Stimulated activated CD8-positive, alpha-beta memory T cell treated with anti-CD3 and anti-CD28 coated beads, Interleukin-7, amount 100 ng/mL, for 4 hours (primary cell): ENCODE measurements around the gene SPTBN1.

Experiments used
- DNase-seq, 2 donors: peaks; one replicate each; pipeline ENCODE4 v3.0.0-alpha.2; 2020; ENCODE audit warnings: low read depth in 2 of 2

SPTBN1 gene

DNA sequence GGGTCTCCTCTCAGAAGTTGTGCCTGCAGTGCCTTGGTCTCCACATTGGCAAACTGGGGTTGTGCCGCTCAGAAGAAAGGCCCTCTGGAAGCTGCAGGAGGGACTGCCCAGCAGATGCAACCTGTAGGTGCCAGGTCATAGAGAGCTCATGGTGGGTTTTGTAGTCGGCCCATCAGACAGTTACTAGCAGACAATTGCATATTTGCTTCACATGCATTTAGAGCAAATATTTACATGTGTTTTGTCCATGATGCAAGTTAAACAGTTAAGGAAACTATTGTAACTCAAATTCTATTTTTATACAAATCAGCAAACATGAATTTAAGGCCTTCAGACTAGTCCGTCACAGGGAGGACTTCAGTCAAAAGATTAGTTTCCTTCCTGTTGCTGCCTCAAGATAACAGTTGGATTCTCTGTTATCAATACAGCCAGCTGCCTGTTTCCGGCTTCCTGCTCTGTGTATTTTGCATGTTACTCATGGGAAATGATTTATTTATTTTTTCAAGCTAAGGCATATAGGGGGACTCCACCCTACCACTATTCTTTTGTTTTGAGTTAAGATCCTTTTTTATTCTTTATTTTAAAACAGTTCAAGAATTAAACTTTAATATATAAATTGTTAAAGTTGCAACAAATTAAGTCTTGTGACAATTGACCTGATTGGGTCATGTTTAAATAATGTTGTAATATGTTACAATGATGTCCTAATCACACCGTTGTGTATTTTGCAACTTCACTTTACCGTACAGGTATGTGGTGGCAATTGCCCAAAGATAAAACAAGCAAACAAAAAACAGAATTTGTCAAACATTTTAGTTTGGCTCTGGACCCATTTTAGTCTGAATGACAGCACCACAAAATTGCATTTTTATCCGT, 133.5 kb downstream of the SPTBN1 start:
- no peak for DNase-seq

DNA sequence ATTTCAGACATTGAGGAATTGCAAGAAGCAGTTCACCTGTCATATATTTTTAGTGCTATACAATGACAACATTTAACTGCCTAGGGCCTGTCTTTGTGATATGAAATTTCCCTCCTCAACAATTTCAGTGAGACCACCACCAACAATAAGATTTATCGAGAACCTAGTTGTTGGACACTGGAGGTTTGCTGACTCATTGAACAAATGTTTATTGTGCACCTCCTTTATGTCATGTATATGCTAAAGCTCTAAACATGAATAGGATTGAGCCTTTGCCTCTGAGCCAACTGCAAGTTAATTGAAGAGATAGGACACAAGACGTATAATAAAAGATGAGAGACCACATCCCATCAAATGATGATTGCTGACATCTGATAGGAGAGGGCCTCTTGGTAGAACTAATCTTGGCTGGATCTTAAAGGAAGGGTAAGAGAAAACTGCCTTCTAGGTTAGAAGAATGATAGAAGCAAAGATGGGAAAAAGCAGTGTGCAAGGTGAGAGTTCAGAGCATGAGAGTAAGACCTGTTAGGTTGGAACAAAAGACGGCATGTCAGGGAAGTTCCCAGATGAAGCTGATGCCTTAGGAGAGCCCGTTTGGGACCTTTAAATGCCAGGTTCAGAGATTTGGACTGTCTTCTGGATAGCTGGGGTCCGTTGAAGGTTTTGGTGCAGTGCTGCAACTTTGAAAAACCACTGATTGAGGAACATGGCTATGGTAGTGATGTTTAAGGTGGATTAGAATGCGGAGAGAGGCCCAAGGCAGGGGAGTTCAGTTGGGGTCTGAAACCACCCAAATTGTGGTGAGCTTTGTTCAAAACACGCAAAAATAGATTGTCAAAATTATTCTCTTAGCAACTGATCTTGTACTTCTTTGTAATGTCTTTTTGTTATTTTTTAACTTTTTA, 134.3 kb downstream of the SPTBN1 start:
- DNase-seq = no peak

DNA sequence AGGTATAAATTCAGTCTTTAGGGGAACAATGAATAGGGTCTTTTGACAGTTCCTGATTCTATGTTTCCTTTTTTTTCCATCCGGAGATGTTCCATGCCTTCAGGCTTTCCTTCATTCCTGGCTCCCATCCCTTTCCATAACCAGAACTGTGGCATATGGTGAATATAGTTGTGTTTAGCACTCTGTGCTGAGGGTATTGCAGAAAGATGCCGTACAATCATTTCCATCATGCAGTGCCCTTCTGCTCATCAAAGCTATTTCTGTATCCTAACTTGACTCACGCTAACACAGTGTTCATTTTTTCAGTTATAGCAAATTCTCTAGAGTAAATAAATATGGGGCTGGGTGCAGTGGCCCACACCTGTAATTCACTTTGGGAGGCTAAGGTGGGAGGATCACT, 135.4 kb downstream of the SPTBN1 start:
- DNase-seq = no peak

DNA sequence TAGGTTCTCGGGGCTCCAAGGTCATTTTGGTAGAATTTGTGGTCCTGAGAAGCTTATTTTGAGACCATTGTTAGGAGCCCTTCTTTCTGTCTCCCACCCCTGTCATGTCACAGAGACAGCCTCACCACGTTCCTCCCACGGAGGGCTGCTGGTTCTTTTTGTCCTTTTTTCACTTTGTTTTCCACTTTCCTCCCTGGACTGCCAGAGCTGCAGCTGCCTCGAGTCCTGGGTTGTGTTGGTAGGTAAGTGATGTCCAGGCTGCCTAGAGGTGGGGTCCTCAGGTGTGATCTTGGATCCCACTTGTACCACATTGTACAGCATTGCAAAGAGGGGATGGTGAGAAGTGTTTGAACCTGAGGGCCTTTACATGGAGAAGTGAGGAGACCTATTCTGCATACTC, 137.1 kb downstream of the SPTBN1 start:
- DNase-seq = no peak

DNA sequence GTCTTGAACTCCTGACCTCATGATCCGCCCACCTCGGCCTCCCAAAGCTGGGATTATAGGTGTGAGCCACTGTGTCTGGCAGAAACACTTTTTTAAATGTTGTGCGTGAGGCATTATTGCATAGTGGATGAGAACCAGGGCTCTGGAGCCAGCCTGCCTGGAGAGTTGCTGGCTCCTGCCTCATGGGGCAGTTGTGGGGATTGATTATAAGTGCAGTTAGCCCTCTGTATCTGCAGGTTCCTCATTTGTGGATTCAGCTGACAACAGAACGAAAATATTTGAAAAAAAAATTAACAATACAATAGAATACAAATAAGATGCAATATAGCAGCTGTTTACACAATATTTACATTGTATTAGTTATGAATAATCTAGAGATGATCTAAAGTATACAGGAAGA, 137.9 kb downstream of the SPTBN1 start:
- no peak for DNase-seq

DNA sequence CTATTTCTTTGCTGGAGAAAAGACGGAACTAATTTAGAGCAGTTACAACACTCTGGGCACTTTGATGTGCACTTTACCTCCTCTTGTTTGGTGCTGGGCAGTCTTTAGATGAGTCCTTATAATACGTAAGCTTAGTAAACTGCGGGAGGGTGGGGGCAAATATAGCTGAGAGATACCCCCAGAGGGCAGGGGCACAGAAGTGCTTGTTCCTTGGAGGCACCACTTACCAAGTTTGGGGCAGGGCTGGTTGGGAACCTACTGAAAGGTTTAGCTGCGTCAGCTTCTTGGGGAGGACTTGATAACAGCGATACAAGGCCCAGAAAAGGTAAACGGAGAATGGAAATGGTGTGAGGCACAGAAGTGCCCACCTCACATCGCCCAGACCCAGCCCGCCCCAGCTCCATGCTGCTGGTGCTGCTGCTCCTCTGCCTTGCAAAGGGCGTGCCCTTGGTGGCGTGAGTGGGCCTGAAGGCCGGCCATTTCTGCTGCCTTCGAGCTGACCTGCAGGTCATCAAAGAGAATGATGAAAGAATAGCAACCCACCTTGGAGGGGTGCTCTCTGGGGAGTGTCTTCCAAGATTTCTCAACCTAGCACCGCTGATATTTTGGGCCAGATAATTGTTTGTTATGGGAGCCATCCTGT, 139.2 kb downstream of the SPTBN1 start:
- DNase-seq = no peak

DNA sequence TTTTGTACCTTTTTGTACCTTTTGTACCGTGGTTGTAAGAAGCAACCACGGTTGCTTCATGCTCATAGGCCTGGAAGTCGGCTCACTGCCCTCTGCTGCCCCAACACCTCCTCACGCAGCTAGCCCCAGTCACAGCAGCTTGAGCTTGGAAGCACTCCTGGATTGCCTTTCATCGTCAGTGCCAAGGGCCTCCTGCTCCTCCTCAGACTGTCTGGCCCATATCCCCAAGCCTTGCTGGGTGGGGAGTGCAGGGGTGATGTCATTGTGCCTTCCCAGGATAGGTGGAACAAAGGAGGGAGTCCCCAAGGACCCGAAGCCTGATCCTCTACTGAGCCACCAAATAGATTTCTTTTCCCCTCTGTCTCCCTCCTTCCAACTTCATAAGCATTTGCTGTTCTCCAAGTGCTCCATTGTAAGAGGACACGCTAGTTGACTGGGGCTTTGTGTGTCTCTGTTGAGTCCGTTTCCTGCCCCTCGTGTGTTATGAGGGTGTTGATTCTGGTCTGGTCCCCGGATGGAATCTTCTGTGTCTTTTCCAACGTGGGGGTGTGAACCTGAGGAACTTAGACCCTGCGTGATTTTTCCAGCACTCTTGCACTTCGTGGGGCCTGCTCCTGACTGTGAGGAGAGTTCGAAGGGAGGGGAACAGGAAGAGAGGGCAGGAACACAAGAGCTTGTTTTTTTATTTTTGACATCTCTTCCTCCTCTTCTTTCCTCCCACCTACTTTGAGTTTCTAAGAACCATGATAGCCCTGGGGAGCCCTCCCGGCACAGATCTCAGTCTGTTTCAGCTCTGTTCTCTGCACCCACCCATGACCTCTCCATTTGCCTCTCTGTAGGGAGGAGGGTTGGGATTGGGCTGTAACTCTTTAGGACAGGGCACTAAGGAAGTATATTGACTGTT, 140.1 kb downstream of the SPTBN1 start:
- no peak for DNase-seq

DNA sequence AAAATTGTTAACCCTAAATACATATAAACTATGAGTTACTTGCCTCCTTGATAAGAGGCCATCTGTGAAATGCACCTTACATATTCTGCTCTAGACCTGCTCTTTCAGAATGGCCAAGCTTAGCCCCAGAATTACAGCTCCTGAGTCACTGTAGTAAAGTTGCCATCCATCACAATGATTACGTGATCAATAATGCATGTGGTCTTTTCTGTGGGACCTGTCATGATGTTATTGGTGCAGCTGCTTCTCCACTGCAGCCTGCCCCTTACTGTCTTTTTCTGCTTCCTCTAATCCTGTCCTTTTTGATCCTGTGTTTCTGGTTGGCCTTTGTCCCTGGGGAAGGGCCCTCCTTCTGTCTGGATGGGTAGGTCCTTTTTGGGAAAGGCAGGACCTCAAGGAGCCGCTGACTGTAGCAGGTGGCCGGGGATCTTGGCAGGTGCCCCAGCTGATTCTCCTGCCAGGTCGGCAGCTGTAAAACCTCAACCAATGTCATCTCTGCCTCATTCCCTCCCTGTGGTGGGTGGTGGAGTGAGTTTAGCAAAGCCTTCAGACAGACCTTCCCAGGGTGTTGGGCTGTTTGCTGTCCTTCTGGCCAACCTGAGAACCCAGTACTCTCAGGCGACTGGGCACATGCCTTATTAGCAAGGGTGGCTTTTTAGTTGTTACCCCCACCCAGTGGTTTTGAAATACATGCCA, 141.2 kb downstream of the SPTBN1 start:
- no peak for DNase-seq

DNA sequence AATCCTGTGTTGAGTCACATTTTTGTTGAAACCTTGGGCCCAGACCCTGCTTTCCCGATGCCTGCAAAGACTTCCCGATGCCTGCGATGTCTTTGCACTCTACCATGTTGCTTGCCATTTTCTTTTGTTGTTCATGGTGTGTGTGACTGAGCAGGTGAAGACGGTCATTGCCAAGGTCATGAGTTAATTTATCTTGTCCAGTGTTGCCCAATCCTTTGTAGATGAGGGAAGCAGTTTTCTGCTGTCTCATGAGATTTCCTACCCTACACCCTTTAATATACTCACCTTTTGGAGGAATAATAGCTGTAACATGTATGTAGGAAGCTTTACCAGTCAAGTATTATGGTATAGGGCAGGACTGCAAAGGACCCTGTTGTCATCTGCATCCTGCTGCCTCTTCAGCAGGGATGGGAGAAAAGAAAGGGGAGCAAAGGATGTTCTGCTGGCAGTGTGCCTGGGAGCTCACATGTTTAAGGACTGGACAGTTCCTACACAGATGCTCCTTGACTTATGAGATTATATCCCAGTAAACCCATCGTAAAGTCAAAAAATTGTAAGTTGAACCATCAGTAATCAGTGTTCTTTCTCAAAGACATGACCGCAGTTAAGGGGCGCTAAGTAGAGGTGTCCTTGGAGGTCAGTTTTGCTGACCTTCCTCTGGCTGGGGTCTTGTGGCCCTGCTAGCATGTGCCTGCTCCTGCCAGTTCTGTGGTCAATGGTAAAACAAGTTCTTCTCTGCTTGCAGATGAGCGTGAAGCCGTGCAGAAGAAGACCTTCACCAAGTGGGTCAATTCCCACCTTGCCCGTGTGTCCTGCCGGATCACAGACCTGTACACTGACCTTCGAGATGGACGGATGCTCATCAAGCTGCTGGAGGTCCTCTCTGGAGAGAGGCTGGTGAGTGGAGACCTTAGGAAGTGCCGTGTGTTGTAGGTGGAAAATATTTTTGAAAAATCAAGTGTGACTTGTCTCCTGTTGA, 142.5 kb downstream of the SPTBN1 start:
- DNase-seq = no peak

DNA sequence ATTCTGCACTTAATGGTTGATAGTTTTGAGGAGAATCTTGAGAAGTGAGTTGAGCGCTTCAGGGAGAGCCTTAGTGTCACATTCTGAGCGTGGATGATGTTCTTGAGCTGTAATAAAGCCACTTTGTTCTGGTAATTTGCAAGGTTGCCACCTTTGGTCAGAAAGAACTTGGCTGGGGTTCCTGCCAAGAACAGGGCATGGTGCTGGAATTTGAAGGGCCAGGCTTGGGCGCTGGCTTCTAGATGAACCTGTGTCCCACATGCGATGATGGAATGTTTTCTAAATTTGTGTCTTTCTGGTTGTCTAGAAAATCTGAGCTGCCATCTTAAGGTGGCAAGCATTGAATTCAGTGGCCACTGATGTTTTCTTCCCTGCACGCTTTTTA, 143.2 kb downstream of the SPTBN1 start:
- no peak for DNase-seq

DNA sequence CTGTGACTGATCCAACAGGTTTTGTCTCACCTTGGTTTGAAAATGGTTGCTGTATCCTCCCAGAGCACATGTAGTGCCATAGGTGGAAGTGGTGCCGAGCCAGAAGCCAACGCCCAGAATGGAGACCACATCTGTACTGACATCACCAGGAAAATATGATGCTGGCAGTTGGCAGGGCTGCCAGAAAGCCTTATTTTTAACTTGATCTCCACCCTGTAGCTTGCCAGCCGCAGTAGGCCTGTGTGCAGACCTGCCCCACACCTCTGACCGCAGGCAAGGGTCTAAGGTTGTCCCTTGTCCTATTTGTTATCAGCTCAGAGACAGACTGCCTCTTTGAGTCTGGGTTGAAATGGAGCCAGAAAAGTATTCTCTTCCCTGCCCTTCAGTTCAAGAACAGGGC, 143.8 kb downstream of the SPTBN1 start:
- no peak for DNase-seq

DNA sequence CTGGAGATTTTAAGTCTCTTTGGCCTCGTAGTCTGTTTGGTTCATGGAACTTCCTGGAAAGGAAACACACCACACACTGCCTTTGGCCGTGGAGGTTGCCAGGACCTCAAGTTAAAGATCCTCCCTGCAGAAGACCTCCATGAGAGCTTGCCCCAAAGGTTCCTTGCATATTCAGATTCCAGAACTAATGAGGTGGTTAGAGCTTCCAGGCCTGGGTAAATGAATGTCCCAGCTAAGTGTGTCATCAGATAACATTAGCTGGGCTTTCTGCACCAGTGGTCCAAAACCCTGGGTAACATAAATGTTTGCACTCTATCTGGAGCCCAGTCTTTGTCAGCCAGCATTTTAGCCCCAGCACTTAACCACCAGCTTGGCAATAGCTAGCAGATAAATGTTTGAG, 145.2 kb downstream of the SPTBN1 start:
- DNase-seq = no peak

DNA sequence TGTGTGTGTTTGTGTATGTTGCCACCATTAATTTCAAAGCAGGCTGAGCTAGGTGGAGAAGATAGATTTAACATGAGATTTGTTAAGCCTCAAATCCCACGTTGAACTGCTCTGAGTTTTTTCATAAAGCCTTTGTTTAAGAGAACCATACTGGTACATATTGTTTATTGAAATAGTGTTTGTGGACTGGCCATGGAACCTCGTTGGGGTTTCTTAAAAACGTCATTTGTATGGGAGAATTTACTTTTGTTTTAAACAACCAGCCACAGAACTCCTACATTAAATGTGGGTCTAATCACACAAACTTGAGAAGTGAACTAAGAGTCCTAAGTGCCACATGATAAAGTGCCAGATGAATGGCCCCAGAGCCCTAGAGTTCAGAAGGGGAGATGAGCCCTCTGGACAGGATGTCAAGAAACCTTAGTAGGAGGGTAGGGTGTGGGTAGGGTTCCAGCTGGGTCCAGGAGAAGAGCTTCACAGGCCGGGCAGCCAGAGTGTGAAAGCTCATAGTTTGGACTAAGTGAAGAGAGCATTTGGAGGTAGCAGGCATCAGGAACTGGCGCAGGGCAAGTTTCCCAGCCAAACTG, 146.7 kb downstream of the SPTBN1 start:
- no peak for DNase-seq

DNA sequence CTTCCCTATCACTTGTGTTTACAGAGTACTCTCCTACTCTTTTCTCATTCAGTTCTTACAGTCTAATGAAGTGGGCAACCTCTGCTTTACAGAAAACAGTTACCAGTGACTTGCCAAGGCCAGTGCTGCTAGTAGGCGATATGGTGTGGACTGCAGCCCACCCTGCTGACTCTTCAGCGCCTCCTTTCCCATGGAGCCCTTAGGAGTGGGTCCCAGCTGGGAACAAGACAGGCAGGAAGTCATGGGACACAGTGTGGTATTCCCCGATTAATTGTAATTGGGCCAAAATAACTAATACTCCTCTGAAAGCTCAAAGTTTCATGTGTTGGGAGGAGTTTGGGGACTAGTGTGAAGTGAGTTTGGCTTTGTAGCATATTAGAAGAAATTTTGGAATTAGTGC, 147.2 kb downstream of the SPTBN1 start:
- no peak for DNase-seq

DNA sequence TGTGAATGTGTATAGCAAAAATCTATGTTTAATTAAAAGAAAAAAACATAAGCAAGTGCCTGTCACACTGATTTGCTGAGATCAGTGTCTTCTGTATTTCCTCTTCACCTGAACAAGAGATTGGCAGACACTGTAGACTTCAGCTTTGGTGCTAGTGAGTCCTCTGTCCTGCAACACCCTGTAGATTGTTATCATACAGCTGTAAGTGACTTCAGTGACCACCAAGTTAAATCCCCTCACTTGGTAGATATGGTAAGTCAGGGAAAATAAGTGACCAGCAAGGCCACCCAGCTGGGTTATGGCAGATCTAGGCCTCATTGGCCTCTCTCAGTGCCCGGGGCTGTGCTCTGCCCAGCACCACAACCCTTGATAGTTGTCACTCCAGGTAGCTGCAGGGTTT, 147.7 kb downstream of the SPTBN1 start:
- DNase-seq = no peak

DNA sequence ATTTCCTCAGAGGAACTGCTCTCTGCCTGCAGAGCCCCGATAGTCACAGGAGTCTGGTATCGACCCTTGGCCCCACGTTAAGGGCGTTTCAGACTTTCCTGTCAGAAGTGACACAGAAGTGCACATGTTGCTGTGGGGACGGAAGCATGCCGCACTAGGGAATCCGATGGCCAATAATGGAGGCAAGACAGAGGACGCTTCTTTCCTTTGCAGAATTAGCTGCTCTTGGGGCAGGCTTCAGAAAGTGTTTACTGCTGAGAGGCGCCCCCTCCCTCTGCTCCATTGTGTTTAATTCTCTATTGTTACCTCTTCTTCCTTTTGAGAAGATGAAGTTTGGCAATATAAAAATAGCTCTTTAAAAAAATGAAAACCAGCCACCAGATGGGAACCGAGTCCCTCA, 148.7 kb downstream of the SPTBN1 start:
- DNase-seq = no peak

DNA sequence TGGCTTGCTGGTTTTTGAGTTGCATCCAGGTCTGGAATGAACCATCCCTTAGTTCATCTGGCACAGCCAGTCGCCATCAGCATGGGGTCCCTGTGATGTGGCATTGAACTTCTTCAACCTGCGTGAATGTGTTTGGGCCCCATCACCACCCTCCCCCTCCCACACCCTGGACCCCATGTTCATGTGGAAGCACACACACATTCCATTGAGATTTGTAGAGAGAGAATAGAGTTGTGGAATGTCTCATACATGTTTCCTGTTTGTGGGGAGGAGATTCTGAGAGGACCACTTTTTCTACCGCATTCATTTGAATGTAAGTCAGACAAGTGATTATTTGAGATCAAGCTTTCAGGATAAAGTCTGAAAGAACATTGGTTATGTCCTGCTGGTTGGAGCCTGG, 149.7 kb downstream of the SPTBN1 start:
- no peak for DNase-seq

DNA sequence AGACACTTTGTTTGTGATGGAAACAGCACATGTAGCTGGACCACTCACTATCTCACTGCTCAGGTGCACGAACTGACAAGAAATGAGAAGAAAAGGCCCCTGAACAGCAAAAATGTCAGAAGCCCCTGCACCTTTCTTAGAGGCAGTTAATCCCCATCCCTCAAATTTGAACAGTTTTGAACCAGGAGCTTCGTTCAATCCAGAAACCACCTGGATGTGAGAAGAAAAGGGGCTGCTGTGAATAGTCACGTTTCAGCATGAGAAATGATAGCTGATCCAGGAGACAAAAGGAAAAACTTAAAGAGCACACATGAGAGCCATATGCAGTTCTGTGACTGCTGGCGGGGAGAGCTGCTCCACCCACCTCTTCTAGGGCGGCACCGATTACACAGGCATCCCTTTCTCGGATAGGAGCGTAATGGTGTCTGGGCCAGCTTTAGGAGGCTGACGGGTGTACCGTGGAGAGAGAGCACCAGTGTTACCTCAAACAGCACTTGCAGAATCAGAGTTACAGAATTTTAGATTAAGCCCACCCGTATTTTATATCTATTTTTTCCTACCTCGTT, 150.3 kb downstream of the SPTBN1 start:
- DNase-seq = no peak

DNA sequence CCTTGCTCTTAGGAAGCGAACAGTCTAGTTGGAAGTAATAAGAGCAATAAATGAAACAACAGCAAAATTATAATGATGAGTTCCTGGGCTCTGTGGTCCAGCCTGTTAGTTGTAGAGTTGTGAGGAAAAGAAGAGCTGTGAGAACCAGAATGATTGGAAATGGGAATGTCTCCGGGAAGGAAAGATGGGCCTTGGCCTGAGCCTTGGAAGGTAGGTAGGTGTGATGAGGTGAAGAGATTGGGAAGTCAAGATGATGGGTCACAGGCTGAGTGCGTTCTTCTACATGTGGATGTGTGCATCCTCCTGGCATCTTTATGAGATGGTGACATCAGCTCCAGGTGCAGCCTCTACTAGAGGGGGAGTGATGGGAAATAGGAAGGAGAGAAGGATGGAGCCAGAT, 152.1 kb downstream of the SPTBN1 start:
- no peak for DNase-seq
